Fibroblast of lung (primary cell): ENCODE data around the gene RINL.

ENCODE experiments used
- EZH2 ChIP-seq: IDR thresholded peaks from 2 replicates; pipeline ENCODE4 v1.5.1; 2012; ENCODE audit warnings: low read length, control low read depth, mild to moderate bottlenecking; ENCODE audit errors: missing control alignments
- TF ChIP-seq, protein P1 (sequence below), 2 donors: IDR thresholded peaks in 1 of 2; conservative IDR thresholded peaks in 1 of 2; 1 replicate in 1 of 2; 2 replicates in 1 of 2; pipeline ENCODE4 v1.5.1; 2011 to 2012; ENCODE audit warnings: low read length in 2 of 2, control low read depth in 1 of 2, inconsistent platforms in 1 of 2, low read depth in 1 of 2, mild to moderate bottlenecking in 1 of 2

DNA sequence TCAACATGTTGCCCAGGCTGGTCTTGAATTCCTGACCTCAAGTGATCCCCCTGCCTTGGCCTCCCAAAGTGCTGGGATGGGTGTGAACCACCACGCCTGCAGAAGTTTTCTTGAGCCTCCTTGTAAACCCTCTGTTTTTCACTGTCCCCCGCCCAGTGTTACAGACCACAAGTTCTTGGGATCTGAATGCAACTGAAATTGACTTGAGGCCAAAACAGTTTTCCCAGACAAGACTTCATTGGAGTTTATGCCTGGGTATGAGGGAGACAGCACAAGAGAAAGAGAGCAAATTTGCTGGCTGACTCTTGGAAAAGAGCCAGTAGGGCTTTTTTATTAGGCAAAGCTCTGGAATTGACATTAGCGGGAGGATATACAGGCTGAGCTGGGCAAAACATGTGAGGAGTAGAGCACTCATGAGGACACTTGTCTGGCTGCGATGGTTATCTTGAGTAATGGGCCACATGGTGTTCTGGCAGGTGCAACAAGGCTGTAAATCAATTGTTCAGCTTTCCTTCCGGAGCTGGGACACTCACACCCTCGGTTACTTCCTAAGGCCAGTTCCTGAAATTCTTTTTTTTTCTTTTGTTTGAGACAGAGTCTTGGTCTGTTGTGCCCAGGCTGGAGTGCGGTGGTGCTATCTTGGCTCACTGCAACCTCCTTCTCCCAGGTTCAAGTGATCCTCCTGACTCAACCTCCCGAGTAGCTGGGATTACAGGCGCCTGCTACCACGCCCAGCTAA lies 15.6 kb downstream of the RINL start:
- TF ChIP-seq, protein P1, sequence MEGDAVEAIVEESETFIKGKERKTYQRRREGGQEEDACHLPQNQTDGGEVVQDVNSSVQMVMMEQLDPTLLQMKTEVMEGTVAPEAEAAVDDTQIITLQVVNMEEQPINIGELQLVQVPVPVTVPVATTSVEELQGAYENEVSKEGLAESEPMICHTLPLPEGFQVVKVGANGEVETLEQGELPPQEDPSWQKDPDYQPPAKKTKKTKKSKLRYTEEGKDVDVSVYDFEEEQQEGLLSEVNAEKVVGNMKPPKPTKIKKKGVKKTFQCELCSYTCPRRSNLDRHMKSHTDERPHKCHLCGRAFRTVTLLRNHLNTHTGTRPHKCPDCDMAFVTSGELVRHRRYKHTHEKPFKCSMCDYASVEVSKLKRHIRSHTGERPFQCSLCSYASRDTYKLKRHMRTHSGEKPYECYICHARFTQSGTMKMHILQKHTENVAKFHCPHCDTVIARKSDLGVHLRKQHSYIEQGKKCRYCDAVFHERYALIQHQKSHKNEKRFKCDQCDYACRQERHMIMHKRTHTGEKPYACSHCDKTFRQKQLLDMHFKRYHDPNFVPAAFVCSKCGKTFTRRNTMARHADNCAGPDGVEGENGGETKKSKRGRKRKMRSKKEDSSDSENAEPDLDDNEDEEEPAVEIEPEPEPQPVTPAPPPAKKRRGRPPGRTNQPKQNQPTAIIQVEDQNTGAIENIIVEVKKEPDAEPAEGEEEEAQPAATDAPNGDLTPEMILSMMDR (conservative IDR thresholded peaks at IDR 0.05 in 1 of 2, IDR thresholded peaks at IDR 0.05 in 1 of 2; ENCODE audit: low read depth in 1 of 2, low read length in 2 of 2) = no peak
- TF ChIP-seq EZH2 = no peak
